PC-9 (cell line): ENCODE measurements around the gene TMEM179B. TPM values are rescaled to one million over a fixed set of nuclear protein-coding genes. Genes with fewer than 3 reads are reported as not detected.

Source experiments
- BruUV-seq: library from RNA; stranded (reverse); fragments of 400-500 nt; replicated peaks from 2 replicates; lab custom pipeline; 2021; lab: Mats Ljungman, UMichigan
- CTCF ChIA-PET: fragments of 300-600 bp; sonication (Branson Sonifier 250); formaldehyde crosslinking; loops from one replicate; lab custom pipeline; 2022; ENCODE audit warnings: antibody characterized with exemption; lab: Charles Lee
- POLR2A ChIA-PET: fragments of 300-600 bp; sonication (Branson Sonifier 250); formaldehyde crosslinking; loops from one replicate; lab custom pipeline; 2022; ENCODE audit warnings: antibody characterized with exemption; ENCODE audit not compliant: unreplicated experiment; lab: Charles Lee
- DNase-seq, 2 experiments: peaks; one replicate each; pipeline versions ENCODE4 v3.0.0 to v3.0.0-alpha.2; 2015 to 2022; ENCODE audit warnings: mixed read lengths in 1 of 2
- H2AFZ ChIP-seq: fragments of 200-600 bp; sonication (generic); 2 replicates; pipeline ENCODE4 v1.8.1; 2017; ENCODE audit warnings: antibody characterized with exemption
- H3F3A ChIP-seq: fragments of 200-600 bp; sonication (generic); 2 replicates; pipeline ENCODE4 v1.8.1; 2017; ENCODE audit warnings: antibody characterized with exemption, mild to moderate bottlenecking, low read depth; ENCODE audit not compliant: insufficient read depth
- H3K27ac ChIP-seq: fragments of 200-600 bp; sonication (generic); 2 replicates; pipeline ENCODE4 v1.6.1; 2016; ENCODE audit warnings: mixed run types
- H3K27me3 ChIP-seq: fragments of 200-600 bp; sonication (generic); 2 replicates; pipeline ENCODE4 v1.6.1; 2016; ENCODE audit warnings: low read depth, mixed run types; ENCODE audit not compliant: insufficient read depth
- H3K36me3 ChIP-seq: fragments of 200-600 bp; sonication (generic); 2 replicates; pipeline ENCODE4 v1.6.1; 2016; ENCODE audit warnings: low read depth, mixed run types
- H3K4me1 ChIP-seq: fragments of 200-600 bp; sonication (generic); replicated peaks from 2 replicates; pipeline ENCODE4 v1.6.1; 2016; ENCODE audit warnings: mixed run types; ENCODE audit not compliant: insufficient read depth
- H3K4me2 ChIP-seq: fragments of 200-600 bp; sonication (generic); 2 replicates; pipeline ENCODE4 v1.6.1; 2017; ENCODE audit warnings: mixed run types
- H3K4me3 ChIP-seq: fragments of 200-600 bp; sonication (generic); 2 replicates; pipeline ENCODE4 v1.6.1; 2016; ENCODE audit warnings: mixed run types
- H3K79me2 ChIP-seq: fragments of 200-600 bp; sonication (generic); 2 replicates; pipeline ENCODE4 v1.6.1; 2017; ENCODE audit warnings: low read depth, mixed run types
- H3K9me2 ChIP-seq: fragments of 200-600 bp; sonication (generic); 2 replicates; pipeline ENCODE4 v1.8.1; 2017; ENCODE audit warnings: mild to moderate bottlenecking; ENCODE audit not compliant: insufficient read depth
- H3K9me3 ChIP-seq: fragments of 200-600 bp; sonication (generic); 2 replicates; pipeline ENCODE4 v1.8.1; 2016; ENCODE audit warnings: low read depth; ENCODE audit not compliant: insufficient read depth
- H4K20me1 ChIP-seq: fragments of 200-600 bp; sonication (generic); 2 replicates; pipeline ENCODE4 v1.8.1; 2017; ENCODE audit not compliant: insufficient read depth
- EZH2 ChIP-seq: fragments of 200-600 bp; sonication (generic); IDR thresholded peaks from 2 replicates; pipeline ENCODE4 v1.8.0; 2017; ENCODE audit warnings: antibody characterized with exemption, low read depth
- intact Hi-C: fragments of 100-400 bp; cut with micrococcal nuclease; formaldehyde crosslinking; loops from one replicate; pipeline ENCODE4 v1.10.0; 2022; ENCODE audit not compliant: unreplicated experiment
- total RNA-seq: library from RNA; stranded (reverse); gene quantifications from 2 replicates; pipeline ENCODE4 v1.2.3, GENCODE V29; 2021
- TF ChIP-seq, protein P1 (sequence below): fragments of 200-600 bp; sonication (generic); conservative IDR thresholded peaks from 2 replicates; pipeline ENCODE4 v1.6.1; 2017; ENCODE audit warnings: mixed run types, antibody characterized with exemption, mild to moderate bottlenecking, moderate library complexity

TMEM179B gene
- total RNA-seq, 1 experiment from 2014 or later: 45.5 TPM

DNA sequence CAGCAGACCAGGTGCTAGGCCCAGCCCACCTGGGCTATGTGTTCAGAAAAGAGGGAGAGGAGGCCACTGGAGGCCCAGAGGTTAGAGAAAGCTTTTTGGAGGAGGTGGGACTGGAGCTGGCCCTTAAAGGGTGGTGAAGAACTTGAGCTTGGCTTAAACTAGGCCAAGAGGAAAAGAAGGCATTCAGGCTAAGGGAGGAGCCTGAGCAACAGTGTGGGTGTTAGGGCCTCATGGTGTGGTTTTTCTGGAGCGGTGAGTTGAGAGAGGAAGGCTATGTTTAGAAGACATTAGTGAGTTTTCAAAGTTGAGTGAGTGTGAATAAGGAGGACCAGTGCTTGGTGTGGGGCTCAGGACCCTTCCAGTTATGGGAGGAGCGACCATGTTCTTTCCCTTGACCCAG is 9.8 kb upstream of the TMEM179B start:
- CTCF ChIA-PET: interaction anchor here (0.6 kb wide), 1 partner anchor 11 kb away, joined by 4 read pairs; no protein-coding TSS in a partner anchor
- DNase-seq: no peak
- 0 out of 2 replicates have a peak, but pooled peaks cover 6% of the 10 kb centered on the region for H3K36me3 ChIP-seq
- no peak overlapping the region for H2AFZ ChIP-seq
- no peaks in the 10 kb centered on the region for H3K9me3 ChIP-seq
- H3K4me3 ChIP-seq: no peak overlapping the region
- peaks cover 4% of the 10 kb centered on the region; the same call in 1 of the 2 replicates for H3K4me1 ChIP-seq
- H3K79me2 ChIP-seq: peaks cover 15% of the 10 kb centered on the region
- H3K9me2 ChIP-seq: no peaks in the 10 kb centered on the region
- intact Hi-C loops: no loop called here
- H3K27me3 ChIP-seq: no peaks in the 10 kb centered on the region
- no peaks in the 10 kb centered on the region for H4K20me1 ChIP-seq
- no peak overlapping the region for H3K27ac ChIP-seq
- BruUV-seq: no TSS peak
- peaks cover 10% of the 10 kb centered on the region; the same call in 1 of the 2 replicates for H3F3A ChIP-seq
- TF ChIP-seq EZH2: no peak
- TF ChIP-seq, protein P1, sequence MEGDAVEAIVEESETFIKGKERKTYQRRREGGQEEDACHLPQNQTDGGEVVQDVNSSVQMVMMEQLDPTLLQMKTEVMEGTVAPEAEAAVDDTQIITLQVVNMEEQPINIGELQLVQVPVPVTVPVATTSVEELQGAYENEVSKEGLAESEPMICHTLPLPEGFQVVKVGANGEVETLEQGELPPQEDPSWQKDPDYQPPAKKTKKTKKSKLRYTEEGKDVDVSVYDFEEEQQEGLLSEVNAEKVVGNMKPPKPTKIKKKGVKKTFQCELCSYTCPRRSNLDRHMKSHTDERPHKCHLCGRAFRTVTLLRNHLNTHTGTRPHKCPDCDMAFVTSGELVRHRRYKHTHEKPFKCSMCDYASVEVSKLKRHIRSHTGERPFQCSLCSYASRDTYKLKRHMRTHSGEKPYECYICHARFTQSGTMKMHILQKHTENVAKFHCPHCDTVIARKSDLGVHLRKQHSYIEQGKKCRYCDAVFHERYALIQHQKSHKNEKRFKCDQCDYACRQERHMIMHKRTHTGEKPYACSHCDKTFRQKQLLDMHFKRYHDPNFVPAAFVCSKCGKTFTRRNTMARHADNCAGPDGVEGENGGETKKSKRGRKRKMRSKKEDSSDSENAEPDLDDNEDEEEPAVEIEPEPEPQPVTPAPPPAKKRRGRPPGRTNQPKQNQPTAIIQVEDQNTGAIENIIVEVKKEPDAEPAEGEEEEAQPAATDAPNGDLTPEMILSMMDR: no peak
- POLR2A ChIA-PET: no interaction called here
- no peak overlapping the region for H3K4me2 ChIP-seq

DNA sequence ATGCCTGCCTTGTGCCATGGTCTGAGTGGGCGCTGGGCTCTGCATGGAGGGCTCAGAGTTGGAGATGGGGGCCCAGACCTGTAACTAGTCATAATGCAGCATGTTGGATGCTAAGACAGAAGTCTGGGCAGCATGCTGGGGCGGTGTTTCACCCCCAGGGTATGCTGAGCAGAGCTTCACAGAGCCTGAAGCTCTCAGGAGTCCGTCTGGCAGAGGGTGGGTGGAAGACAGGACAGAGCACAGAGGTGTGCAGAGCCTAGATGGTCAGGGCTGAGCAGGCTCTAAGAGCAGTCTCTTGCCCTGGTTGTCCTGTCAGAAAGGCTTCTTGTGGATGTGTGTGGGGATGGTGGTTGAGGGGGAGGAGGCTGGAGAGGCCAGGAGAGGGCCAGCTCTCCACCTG is 8.8 kb upstream of the TMEM179B start:
- no peaks in the 10 kb centered on the region for H3K27me3 ChIP-seq
- BruUV-seq: no TSS peak
- no peak for DNase-seq
- peaks cover 10% of the 10 kb centered on the region for H3K36me3 ChIP-seq
- no peaks in the 10 kb centered on the region for H4K20me1 ChIP-seq
- no peaks in the 10 kb centered on the region for H3K9me3 ChIP-seq
- no peak overlapping the region for H3K4me3 ChIP-seq
- H3K4me2 ChIP-seq: no peak overlapping the region
- H3K79me2 ChIP-seq: peaks cover 4% of the 10 kb centered on the region
- TF ChIP-seq EZH2: no peak
- TF ChIP-seq, protein P1: no peak
- POLR2A ChIA-PET: no interaction called here
- no peaks in the 10 kb centered on the region for H3K4me1 ChIP-seq
- intact Hi-C loops: no loop called here
- no peak overlapping the region for H2AFZ ChIP-seq
- CTCF ChIA-PET: no interaction called here
- no peaks in the 10 kb centered on the region for H3K9me2 ChIP-seq
- peaks cover 11% of the 10 kb centered on the region; the same call in 1 of the 2 replicates for H3F3A ChIP-seq
- H3K27ac ChIP-seq: no peak overlapping the region

DNA sequence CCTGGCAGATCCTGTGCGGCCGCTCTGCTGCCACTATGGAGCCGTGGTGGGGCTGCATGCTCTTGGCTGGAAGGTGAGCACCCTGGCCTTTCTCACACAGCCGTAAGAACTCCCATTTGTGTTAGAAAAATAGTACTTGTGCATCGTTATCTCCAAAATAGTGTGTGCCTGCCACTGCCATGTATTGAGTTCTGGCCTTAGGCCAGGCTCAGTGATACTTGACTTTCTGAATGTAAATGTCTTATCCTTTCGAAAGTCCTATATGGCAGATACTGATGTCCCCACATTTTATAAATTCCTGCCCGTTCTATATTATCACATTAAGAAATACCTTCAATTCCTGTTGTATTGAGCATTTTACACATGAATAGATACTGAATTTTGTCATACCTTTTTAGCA is 4.4 kb upstream of the TMEM179B start:
- Histone ChIP-seq H3K9me2 (no peaks in the 10 kb centered on the region), H3K4me1 (peaks cover 9% of the 10 kb centered on the region), H3K4me3 (no peak overlapping the region), H4K20me1 (no peaks in the 10 kb centered on the region), H3K4me2 (no peak overlapping the region), H3K27me3 (no peaks in the 10 kb centered on the region), H3K9me3 (no peaks in the 10 kb centered on the region), H3K36me3 (peaks cover 4% of the 10 kb centered on the region), H3K27ac (no peak overlapping the region), H3F3A (peaks cover 36% of the 10 kb centered on the region), H3K79me2 (peaks cover 9% of the 10 kb centered on the region; the same call in 1 of the 2 replicates), H2AFZ (no peak overlapping the region)
- CTCF ChIA-PET: no interaction called here
- intact Hi-C loops: no loop called here
- no peak for DNase-seq
- POLR2A ChIA-PET: no interaction called here
- TF ChIP-seq, protein P1: no peak
- no TSS peak for BruUV-seq
